ENCODE data around the gene CDH4.

Gene CDH4

GRCh38 chr20:61537239-61538182 lies 285.4 kb downstream of the CDH4 start:
- no peak for DNase-seq (ENCODE audit: low spot score)

- no peak for DNase-seq (ENCODE audit: low spot score)
Observed at GRCh38 chr20:61538183-61538942, 286.3 kb downstream of the CDH4 start.

- no peak for DNase-seq (ENCODE audit: low spot score)
Observed at GRCh38 chr20:61538943-61539265, 286.8 kb downstream of the CDH4 start.

GRCh38 chr20:61539706-61540360 lies 287.8 kb downstream of the CDH4 start:
- no peak for DNase-seq (ENCODE audit: low spot score)

- DNase-seq (ENCODE audit: low spot score): no peak
Observed at GRCh38 chr20:61541537-61541936, 289.5 kb downstream of the CDH4 start.

- DNase-seq (ENCODE audit: low spot score): no peak
Observed at GRCh38 chr20:61543086-61543485, 291.0 kb downstream of the CDH4 start.

GRCh38 chr20:61543931-61544745 lies 292.1 kb downstream of the CDH4 start:
- no peak for DNase-seq (ENCODE audit: low spot score)

GRCh38 chr20:61544910-61545889 lies 293.1 kb downstream of the CDH4 start:
- DNase-seq (ENCODE audit: low spot score): no peak

- DNase-seq (ENCODE audit: low spot score): no peak
Observed at GRCh38 chr20:61546641-61547040, 294.6 kb downstream of the CDH4 start.

GRCh38 chr20:61548069-61548468 lies 296.0 kb downstream of the CDH4 start:
- DNase-seq (ENCODE audit: low spot score): no peak

- DNase-seq (ENCODE audit: low spot score): no peak
Observed at GRCh38 chr20:61549865-61550264, 297.8 kb downstream of the CDH4 start.

- DNase-seq (ENCODE audit: low spot score): no peak
Observed at GRCh38 chr20:61551401-61551800, 299.3 kb downstream of the CDH4 start.

- DNase-seq (ENCODE audit: low spot score): no peak
Observed at GRCh38 chr20:61554617-61555016, 302.6 kb downstream of the CDH4 start.

- no peak for DNase-seq (ENCODE audit: low spot score)
Observed at GRCh38 chr20:61555566-61555965, 303.5 kb downstream of the CDH4 start.

GRCh38 chr20:61556111-61556510 lies 304.1 kb downstream of the CDH4 start:
- DNase-seq (ENCODE audit: low spot score): no peak

GRCh38 chr20:61556673-61557072 lies 304.6 kb downstream of the CDH4 start:
- no peak for DNase-seq (ENCODE audit: low spot score)

GRCh38 chr20:61557621-61558020 lies 305.6 kb downstream of the CDH4 start:
- DNase-seq (ENCODE audit: low spot score): no peak

- no peak for DNase-seq (ENCODE audit: low spot score)
Observed at GRCh38 chr20:61558726-61559125, 306.7 kb downstream of the CDH4 start.

GRCh38 chr20:61559706-61560315 lies 307.8 kb downstream of the CDH4 start:
- no peak for DNase-seq (ENCODE audit: low spot score)

- no peak for DNase-seq (ENCODE audit: low spot score)
Observed at GRCh38 chr20:61560361-61560853, 308.3 kb downstream of the CDH4 start.

All from left forelimb (tissue), 1 donor.